RPMI8226 (cell line): ENCODE measurements around the gene C2CD4B.

Experiments
- DNase-seq: peaks from one replicate; pipeline ENCODE4 v3.0.0-alpha.2; 2015

C2CD4B gene

GRCh38 chr15:62165104-62165792 is at the start of gene C2CD4B:
Gene C2CD4B, minus strand, starts transcription at chr15:62165285. Its CDS starts 301 bp downstream, at chr15:62164984.
- DNase-seq, result peak; percentile 61

GRCh38 chr15:62212741-62213140 is 47.7 kb upstream of the C2CD4B start:
- no peak for DNase-seq

- DNase-seq, result no peak
Measured at GRCh38 chr15:62211348-62211747, 46.3 kb upstream of the C2CD4B start.

- DNase-seq, result no peak
Measured at GRCh38 chr15:62209821-62210220, 44.7 kb upstream of the C2CD4B start.

DNA sequence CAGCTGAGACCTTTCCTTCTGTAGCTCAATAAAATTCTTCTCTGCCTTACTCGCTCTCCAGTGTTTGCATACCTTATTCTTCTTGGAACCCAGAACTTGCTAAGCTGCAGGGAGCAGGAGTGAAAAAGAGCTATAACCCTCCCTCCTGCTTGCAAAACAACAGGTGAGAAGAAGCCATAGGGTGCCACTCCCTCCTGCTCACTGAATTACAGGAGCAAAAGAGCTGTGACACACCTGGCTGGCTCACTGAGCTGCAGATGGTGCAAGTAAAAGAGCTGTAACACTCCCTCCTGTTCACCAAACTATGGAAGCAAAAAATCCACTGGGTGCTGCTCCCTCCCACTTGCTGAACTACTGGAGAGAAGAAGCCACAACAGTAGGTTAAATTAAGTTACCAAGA is 44.2 kb upstream of the C2CD4B start:
- DNase-seq, result no peak

GRCh38 chr15:62208884-62209283 is 43.8 kb upstream of the C2CD4B start:
- DNase-seq, result no peak

DNA sequence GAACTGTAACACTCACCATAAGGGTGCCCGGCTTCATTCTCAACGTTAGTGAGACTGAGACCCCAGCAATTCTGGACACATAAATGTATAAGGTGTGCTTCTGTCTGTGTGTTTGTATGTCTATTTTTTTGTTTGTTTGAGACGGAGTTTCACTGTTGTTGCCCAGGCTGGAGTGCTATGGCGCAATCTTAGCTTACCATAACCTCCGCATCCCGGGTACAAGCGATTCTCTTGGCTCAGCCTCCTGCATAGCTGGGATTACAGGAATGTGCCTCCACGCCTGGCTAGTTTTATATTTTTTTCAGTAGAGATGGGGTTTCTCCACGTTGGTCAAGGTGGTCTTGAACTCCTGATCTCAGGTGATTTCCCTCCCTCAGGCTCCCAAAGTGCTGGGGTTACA is 43.3 kb upstream of the C2CD4B start:
- DNase-seq, result no peak

- DNase-seq, result no peak
Measured at GRCh38 chr15:62190675-62191074, 25.6 kb upstream of the C2CD4B start.

DNA sequence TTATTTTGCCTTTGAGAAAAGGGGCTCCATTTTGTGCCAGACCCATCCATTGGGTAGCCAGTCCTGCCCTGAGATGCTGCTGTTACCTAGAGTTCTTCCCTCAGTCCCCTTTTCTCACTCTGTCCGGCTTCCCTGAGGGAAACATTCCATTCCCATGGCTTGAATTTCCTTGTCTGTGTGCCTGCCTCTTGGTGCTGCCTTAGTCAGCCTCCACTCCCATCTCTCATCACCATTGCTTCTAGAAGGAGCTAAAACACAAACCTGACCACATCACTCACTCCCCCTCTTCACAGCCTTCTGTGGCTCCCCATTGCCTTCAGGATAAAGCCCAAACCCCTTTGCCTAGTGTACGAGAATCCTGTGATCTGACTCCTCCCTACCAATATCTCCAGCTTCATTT is 25.2 kb upstream of the C2CD4B start:
- no peak for DNase-seq

GRCh38 chr15:62188744-62189143 is 23.7 kb upstream of the C2CD4B start:
- no peak for DNase-seq

DNA sequence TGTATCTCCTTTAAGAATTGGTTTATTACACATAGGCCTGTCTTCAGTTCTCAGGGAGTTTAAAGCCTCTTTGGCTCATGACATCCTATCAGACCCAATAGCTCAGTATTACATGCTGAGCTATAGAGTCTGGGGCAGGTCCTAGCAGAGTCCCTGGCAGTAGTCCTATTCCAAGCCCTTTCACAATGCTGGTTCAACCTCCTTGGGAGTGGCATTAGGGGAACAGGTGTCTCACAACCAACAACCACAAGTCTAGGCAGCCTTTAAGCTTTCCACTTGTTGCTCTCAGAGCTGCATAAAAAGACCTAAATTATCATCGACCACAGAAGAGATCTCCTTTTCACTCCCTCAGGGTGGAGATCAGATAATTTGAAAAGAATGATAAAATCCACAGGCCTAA is 22.8 kb upstream of the C2CD4B start:
- no peak for DNase-seq

DNA sequence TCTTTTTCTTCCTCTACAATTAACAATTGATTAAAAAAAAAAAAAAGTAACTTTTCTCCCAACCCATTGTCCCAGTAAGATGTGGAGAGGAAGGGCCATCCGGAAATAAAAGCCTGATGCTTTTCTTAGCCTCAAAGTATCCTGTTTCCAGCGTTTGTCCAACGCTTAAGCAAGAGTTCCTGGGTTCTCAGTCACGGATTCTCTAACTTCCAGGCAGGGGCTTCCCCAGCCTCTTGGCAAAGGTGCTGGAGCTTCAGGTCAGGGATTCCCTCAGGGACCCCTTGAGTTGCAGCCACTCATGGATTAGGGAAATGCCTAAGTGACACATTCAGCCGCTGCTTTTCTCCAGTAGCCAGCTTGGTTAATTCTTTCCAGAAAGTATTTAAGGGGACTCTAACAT is 22.3 kb upstream of the C2CD4B start:
- no peak for DNase-seq

- no peak for DNase-seq
Measured at GRCh38 chr15:62186578-62186977, 21.5 kb upstream of the C2CD4B start.

DNA sequence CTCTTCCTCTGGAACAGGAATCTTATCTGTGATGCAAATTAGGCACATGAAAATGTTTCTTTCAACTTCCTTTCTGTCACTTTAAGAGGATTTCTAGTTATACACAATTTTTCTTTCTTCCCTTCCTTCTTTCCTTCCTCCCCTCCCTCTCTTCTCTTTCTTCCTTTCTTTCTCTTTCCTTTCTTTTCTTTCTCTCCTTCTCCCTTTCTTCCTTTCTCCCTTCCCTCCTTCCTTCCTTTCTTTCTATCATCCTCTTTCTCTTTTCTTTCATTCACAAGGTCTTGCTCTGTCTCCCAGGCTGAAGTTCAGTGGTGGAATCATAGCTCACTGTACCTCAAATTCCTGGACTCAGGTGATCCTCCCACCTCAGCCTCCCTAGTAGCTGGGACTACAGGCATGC is 18.0 kb upstream of the C2CD4B start:
- no peak for DNase-seq

DNA sequence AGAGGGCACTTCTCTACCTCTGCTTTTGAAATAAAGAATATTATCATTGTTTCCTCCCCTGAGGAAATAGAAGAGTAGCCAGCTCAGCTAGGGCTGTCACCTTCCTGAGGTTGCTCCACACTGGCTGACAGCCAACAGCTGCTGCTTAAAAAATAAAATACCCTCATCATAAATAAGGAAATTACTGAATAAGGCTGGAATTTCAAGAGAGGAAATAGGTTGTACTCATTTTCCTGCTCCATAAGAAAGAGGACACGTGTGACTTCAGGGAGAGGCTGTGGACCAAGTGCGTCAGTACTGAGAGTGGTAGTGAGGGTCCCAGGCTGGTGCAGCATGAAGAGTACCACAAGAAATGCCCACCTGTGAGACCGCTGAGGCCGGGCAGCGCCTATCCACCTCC is 8.1 kb upstream of the C2CD4B start:
- DNase-seq, result no peak

DNA sequence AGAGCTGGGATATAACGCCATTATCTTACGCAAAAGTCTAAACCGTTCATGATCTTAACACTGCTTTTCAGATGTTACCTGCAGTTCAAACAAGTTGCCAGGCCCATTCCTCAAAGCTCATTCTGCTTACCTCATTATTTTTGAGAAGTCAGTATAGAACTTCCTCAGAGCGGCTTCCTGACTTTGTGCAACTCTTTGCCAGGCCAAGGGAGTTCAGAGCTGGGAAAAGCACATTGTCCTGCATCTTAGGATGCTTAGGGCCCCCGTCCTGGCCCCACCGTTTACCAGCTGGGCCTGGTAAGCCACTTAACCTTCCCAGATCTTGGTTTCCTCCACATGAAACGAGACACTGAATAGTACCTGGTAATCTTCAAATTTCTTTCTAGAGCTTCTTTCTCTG is 6.8 kb upstream of the C2CD4B start:
- DNase-seq, result no peak

GRCh38 chr15:62165793-62166375 is 799 bp upstream of the C2CD4B start:
- DNase-seq, result no peak

DNA sequence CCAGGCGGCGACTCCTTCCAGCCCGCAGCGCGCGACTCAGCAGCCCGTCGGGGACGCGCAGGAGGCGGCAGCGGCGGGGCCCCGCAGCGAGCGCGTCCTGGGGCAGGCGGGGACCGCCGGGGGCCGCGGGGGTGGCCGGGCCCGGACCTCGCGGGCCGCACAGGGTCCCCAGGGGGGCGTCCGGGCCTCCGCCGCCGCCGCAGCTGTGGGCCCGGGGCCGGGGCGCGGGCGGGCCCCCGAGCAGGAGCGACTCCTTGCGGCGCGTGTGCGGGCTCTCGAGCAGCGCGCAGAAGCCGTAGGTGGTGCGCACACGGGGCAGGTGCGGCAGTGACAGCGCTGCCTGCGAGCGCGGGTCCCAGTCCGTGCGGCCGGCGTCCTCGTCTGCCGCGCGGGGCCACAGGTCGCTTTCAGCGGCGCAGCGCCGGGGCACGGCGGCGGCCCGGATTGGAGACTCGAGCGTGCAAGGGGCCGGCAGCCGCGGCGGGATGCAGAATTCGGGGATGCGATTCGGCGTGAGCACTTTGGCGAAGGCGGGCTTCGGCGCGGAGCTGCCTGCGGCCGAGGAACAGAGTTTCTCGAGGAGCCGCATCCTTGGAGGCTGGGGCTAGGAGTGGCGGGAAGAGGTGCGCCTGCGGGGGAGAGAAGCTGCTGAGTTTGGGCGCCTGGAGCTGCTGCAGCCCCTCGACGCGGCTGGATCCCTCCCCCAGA is 535 bp downstream of the C2CD4B start:
- peak; percentile 46 for DNase-seq

GRCh38 chr15:62164014-62164395 is 1.1 kb downstream of the C2CD4B start:
- DNase-seq, result no peak

- DNase-seq, result no peak
Measured at GRCh38 chr15:62163397-62164013, 1.6 kb downstream of the C2CD4B start.

GRCh38 chr15:62153228-62153627 is 11.9 kb downstream of the C2CD4B start:
- DNase-seq, result no peak

GRCh38 chr15:62150445-62150844 is 14.6 kb downstream of the C2CD4B start:
- DNase-seq, result no peak

GRCh38 chr15:62149729-62150128 is 15.4 kb downstream of the C2CD4B start:
- DNase-seq, result no peak

DNA sequence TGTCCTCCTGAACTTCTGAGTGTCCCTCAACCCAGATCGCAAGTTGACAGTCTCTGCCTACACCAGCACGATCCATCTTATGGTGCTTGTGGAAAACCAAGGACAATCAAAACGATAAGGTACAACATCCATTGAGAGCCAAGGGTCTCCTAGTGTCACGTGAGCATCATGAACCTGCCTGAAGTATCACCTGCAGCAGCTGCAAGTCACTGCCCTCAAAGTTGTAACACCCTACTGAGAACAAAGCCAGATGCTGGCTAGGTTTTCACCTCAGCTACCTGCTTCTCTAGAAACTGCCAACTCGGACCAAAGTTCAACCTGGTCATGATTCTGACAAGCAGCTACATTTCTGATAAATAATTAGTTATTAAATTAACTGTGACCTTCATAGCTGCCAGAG is 17.5 kb downstream of the C2CD4B start:
- no peak for DNase-seq
